ENCODE data around the gene EME2.

EME2 gene

GRCh38 chr16:1771864-1772361 lies 697 bp upstream of the EME2 start:
- peaks cover 7 to 38% of the 10 kb centered on the region in 2 donors for H3K36me3 ChIP-seq (ENCODE audit: control insufficient read depth in 1 of 2, insufficient read depth in 2 of 2, low read length in 2 of 2)
- no peak overlapping the region for H3K27ac ChIP-seq (ENCODE audit: low read depth, low read length)
- no peaks in the 10 kb centered on the region for H3K27me3 ChIP-seq (ENCODE audit: control insufficient read depth in 1 of 2, insufficient read depth in 2 of 2, low read length in 2 of 2)
- H3K4me3 ChIP-seq (ENCODE audit: low read depth in 1 of 2, low read length in 2 of 2), result peak overlapping the region; percentile 77 to 91
- H3K9me3 ChIP-seq (ENCODE audit: control insufficient read depth in 1 of 2, low read length in 2 of 2), result no peaks in the 10 kb centered on the region
- peak overlapping the region; percentile 50 to 75 for H3K9ac ChIP-seq (ENCODE audit: low read depth in 1 of 2, low read length in 2 of 2)
- H3K4me1 ChIP-seq (ENCODE audit: control insufficient read depth in 1 of 2, insufficient read depth in 2 of 2, low read length in 2 of 2), result peaks cover 12 to 31% of the 10 kb centered on the region in 2 donors

GRCh38 chr16:1772908-1773702 lies 495 bp downstream of the EME2 start, which contains the start of gene MRPS34:
Gene MRPS34, minus strand, starts transcription at chr16:1773134. Its CDS starts 15 bp downstream, at chr16:1773119.
- Histone ChIP-seq H3K27me3 (ENCODE audit: control insufficient read depth in 1 of 2, insufficient read depth in 2 of 2, low read length in 2 of 2) (no peaks in the 10 kb centered on the region), H3K36me3 (ENCODE audit: control insufficient read depth in 1 of 2, insufficient read depth in 2 of 2, low read length in 2 of 2) (peaks cover 7 to 38% of the 10 kb centered on the region in 2 donors), H3K4me1 (ENCODE audit: control insufficient read depth in 1 of 2, insufficient read depth in 2 of 2, low read length in 2 of 2) (peaks cover 12 to 31% of the 10 kb centered on the region in 2 donors), H3K4me3 (ENCODE audit: low read depth in 1 of 2, low read length in 2 of 2) (peak within 1 kb of the TSS; percentile 77 to 91), H3K9ac (ENCODE audit: low read depth in 1 of 2, low read length in 2 of 2) (peak within 1 kb of the TSS; percentile 50 to 75), H3K9me3 (ENCODE audit: control insufficient read depth in 1 of 2, low read length in 2 of 2) (no peaks in the 10 kb centered on the region), H3K27ac (ENCODE audit: low read depth, low read length) (peak within 1 kb of the TSS; percentile 80)

DNA sequence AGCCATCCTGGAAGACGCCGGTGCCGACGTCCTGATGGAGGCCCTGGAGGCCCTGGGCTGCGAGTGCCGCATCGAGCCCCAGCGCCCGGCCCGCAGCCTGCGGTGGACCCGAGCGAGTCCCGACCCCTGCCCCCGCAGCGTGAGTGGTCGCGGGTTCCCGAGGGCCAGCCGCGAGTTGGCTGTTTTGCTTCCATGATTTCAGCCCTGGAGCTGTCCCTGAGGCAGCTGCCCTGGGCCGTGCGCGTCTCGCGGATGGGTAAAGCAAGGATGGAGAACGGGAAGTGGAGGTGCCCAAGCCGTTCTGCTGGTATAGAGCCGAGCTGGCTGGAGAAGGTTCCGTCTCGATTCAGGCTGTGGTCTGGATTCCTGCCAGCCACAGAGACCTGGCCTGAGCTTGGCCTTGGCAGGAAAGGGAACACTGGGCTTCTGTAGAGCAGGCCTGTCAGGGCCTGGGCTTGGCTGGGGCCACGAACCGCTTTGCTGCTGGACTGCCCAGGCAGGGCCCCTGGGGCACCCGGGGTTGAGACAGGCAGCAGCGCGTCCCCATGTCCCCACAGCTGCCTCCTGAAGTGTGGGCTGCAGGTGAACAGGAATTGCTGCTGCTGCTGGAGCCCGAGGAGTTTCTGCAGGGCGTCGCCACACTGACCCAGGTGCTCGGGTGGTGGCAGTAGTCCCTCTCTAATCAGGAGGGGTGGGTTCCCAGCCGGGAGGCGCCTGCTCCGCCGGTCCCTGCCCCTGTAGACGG lies 1.3 kb downstream of the EME2 start:
- no peaks in the 10 kb centered on the region for H3K27me3 ChIP-seq (ENCODE audit: control insufficient read depth in 1 of 2, insufficient read depth in 2 of 2, low read length in 2 of 2)
- H3K27ac ChIP-seq (ENCODE audit: low read depth, low read length), result no peak overlapping the region
- H3K4me3 ChIP-seq (ENCODE audit: low read depth in 1 of 2, low read length in 2 of 2), result peak overlapping the region; percentile 77 to 91
- H3K9ac ChIP-seq (ENCODE audit: low read depth in 1 of 2, low read length in 2 of 2), result peak overlapping the region; percentile 50 to 75
- peaks cover 12 to 31% of the 10 kb centered on the region in 2 donors for H3K4me1 ChIP-seq (ENCODE audit: control insufficient read depth in 1 of 2, insufficient read depth in 2 of 2, low read length in 2 of 2)
- H3K36me3 ChIP-seq (ENCODE audit: control insufficient read depth in 1 of 2, insufficient read depth in 2 of 2, low read length in 2 of 2), result peaks cover 7 to 38% of the 10 kb centered on the region in 2 donors
- H3K9me3 ChIP-seq (ENCODE audit: control insufficient read depth in 1 of 2, low read length in 2 of 2), result no peaks in the 10 kb centered on the region

DNA sequence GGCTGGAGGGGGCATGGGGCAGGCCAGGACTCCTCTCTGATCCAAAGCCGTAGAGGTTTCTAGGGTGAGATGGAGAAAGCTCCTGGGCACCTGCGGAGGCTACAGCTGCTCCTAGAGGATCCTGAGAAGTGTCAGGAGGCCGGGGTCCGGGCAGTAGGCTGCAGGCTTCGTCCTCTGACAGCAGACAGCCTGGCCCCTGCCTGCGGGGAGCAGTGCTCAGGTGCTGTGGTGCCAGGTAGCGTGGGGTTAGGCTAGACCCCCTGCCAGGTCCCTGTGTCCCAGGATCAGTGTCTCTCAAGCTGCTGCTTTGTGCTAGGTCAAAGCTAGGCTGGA lies 1.8 kb downstream of the EME2 start:
- Histone ChIP-seq H3K27me3 (ENCODE audit: control insufficient read depth in 1 of 2, insufficient read depth in 2 of 2, low read length in 2 of 2) (no peaks in the 10 kb centered on the region), H3K27ac (ENCODE audit: low read depth, low read length) (no peak overlapping the region), H3K4me3 (ENCODE audit: low read depth in 1 of 2, low read length in 2 of 2) (peak overlapping the region; percentile 77 to 91), H3K4me1 (ENCODE audit: control insufficient read depth in 1 of 2, insufficient read depth in 2 of 2, low read length in 2 of 2) (peaks cover 12 to 31% of the 10 kb centered on the region in 2 donors), H3K36me3 (ENCODE audit: control insufficient read depth in 1 of 2, insufficient read depth in 2 of 2, low read length in 2 of 2) (peaks cover 7 to 38% of the 10 kb centered on the region in 2 donors), H3K9ac (ENCODE audit: low read depth in 1 of 2, low read length in 2 of 2) (peak overlapping the region; percentile 50 to 75), H3K9me3 (ENCODE audit: control insufficient read depth in 1 of 2, low read length in 2 of 2) (no peaks in the 10 kb centered on the region)

DNA sequence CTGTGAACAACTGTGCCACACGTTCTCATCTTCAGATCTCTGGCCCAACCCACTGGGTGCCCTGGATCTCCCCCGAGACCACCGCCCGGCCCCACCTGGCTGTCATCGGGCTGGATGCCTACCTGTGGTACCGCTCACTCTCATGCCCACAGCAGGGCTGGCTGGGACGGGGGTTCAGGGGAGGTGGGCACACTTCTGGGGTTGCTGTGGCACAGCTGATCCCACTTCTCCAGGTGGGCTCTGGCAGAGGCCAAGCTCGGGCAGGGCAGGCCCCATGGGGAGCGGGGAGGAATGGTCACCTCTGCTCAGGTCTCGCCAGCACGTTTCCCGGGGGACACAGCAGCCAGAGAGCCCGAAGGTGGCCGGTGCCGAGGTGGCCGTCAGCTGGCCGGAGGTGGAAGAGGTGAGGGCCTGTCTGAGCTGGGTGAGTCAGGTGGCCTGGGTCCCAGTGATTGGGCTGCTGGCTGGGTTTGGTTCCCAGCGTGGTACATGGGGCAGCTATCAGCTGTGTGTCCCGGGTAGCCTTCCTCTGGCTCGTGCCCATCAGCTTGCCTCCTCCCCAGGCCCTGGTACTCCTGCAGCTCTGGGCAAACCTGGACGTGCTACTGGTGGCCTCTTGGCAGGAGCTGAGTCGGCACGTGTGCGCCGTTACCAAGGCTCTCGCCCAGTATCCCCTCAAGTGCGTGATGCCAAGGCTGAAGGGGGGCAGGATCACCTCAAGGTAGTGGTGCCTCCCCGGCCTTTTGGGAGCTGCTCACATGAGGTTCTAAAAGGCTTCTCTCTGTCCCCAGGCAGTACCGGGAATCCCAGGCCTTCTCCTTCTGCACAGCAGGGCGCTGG lies 2.6 kb downstream of the EME2 start:
- no peak overlapping the region for H3K27ac ChIP-seq (ENCODE audit: low read depth, low read length)
- H3K4me3 ChIP-seq (ENCODE audit: low read depth in 1 of 2, low read length in 2 of 2), result no peak overlapping the region
- no peak overlapping the region for H3K9ac ChIP-seq (ENCODE audit: low read depth in 1 of 2, low read length in 2 of 2)
- peaks cover 12 to 27% of the 10 kb centered on the region in 2 donors for H3K4me1 ChIP-seq (ENCODE audit: control insufficient read depth in 1 of 2, insufficient read depth in 2 of 2, low read length in 2 of 2)
- H3K36me3 ChIP-seq (ENCODE audit: control insufficient read depth in 1 of 2, insufficient read depth in 2 of 2, low read length in 2 of 2), result peaks cover 7 to 44% of the 10 kb centered on the region in 2 donors
- no peaks in the 10 kb centered on the region for H3K27me3 ChIP-seq (ENCODE audit: control insufficient read depth in 1 of 2, insufficient read depth in 2 of 2, low read length in 2 of 2)
- no peaks in the 10 kb centered on the region for H3K9me3 ChIP-seq (ENCODE audit: control insufficient read depth in 1 of 2, low read length in 2 of 2)

DNA sequence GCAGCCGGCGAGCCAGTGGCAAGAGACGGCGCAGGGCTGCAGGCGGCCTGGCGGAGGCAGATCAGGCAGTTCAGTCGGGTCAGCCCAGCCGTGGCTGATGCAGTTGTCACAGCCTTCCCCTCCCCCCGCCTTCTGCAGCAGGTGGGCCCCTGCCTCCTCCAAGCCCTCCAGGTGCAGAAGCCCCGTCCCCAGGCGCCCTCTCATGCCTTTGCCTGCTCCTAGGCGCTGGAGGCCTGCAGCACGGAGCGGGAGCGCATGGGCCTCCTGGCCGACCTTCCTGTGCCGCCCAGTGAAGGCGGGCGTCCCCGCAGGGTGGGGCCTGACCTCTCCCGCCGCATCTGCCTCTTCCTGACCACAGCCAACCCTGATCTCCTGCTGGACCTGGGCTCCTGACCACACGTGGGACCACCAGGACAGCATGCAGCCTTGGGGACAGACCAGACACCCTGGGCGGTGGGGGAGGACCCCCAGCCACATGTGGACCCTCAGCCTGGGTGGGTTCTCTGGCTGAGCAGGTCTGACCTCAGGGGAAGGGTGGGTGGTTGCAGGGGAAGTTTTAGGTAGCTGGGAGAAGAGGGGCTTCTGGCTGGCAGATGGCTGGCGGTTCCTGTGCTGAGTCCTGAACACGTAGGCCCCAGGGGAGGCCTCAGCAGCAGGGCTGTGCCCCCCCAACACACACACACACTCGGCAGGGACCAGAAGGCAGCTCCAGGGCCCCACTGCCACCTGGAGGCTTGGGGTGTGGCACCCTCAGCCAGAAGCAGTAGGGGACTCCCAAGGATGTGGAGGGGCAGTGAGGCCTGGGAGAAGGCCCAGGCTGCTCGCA lies 3.4 kb downstream of the EME2 start:
- H3K27me3 ChIP-seq (ENCODE audit: control insufficient read depth in 1 of 2, insufficient read depth in 2 of 2, low read length in 2 of 2), result no peaks in the 10 kb centered on the region
- no peak overlapping the region for H3K9ac ChIP-seq (ENCODE audit: low read depth in 1 of 2, low read length in 2 of 2)
- peaks cover 15 to 28% of the 10 kb centered on the region in 2 donors for H3K4me1 ChIP-seq (ENCODE audit: control insufficient read depth in 1 of 2, insufficient read depth in 2 of 2, low read length in 2 of 2)
- no peak overlapping the region for H3K4me3 ChIP-seq (ENCODE audit: low read depth in 1 of 2, low read length in 2 of 2)
- no peaks in the 10 kb centered on the region for H3K9me3 ChIP-seq (ENCODE audit: control insufficient read depth in 1 of 2, low read length in 2 of 2)
- peaks cover 7 to 50% of the 10 kb centered on the region in 2 donors for H3K36me3 ChIP-seq (ENCODE audit: control insufficient read depth in 1 of 2, insufficient read depth in 2 of 2, low read length in 2 of 2)
- H3K27ac ChIP-seq (ENCODE audit: low read depth, low read length), result no peak overlapping the region

DNA sequence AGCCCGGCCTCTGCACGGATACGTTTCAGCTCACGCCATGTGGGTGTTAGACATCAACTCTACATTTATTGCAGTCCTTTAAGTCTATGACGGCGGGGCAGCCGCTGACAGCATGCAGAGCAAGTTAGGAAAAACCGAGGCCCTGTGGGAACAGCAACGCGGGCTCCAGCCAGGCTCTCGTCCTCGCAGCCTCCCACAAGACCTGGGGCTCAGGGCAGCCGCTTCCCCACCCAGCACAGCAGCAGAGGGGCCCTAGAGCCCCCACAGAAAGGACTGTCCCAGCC lies 4.0 kb downstream of the EME2 start:
- Histone ChIP-seq H3K9me3 (ENCODE audit: control insufficient read depth in 1 of 2, low read length in 2 of 2) (no peaks in the 10 kb centered on the region), H3K36me3 (ENCODE audit: control insufficient read depth in 1 of 2, insufficient read depth in 2 of 2, low read length in 2 of 2) (peaks cover 7 to 51% of the 10 kb centered on the region in 2 donors), H3K27me3 (ENCODE audit: control insufficient read depth in 1 of 2, insufficient read depth in 2 of 2, low read length in 2 of 2) (no peaks in the 10 kb centered on the region), H3K9ac (ENCODE audit: low read depth in 1 of 2, low read length in 2 of 2) (no peak overlapping the region), H3K27ac (ENCODE audit: low read depth, low read length) (no peak overlapping the region), H3K4me1 (ENCODE audit: control insufficient read depth in 1 of 2, insufficient read depth in 2 of 2, low read length in 2 of 2) (peaks cover 20 to 33% of the 10 kb centered on the region in 2 donors), H3K4me3 (ENCODE audit: low read depth in 1 of 2, low read length in 2 of 2) (no peak overlapping the region)

GRCh38 chr16:1776991-1777374 lies 4.4 kb downstream of the EME2 start:
- peaks cover 7 to 51% of the 10 kb centered on the region in 2 donors for H3K36me3 ChIP-seq (ENCODE audit: control insufficient read depth in 1 of 2, insufficient read depth in 2 of 2, low read length in 2 of 2)

DNA sequence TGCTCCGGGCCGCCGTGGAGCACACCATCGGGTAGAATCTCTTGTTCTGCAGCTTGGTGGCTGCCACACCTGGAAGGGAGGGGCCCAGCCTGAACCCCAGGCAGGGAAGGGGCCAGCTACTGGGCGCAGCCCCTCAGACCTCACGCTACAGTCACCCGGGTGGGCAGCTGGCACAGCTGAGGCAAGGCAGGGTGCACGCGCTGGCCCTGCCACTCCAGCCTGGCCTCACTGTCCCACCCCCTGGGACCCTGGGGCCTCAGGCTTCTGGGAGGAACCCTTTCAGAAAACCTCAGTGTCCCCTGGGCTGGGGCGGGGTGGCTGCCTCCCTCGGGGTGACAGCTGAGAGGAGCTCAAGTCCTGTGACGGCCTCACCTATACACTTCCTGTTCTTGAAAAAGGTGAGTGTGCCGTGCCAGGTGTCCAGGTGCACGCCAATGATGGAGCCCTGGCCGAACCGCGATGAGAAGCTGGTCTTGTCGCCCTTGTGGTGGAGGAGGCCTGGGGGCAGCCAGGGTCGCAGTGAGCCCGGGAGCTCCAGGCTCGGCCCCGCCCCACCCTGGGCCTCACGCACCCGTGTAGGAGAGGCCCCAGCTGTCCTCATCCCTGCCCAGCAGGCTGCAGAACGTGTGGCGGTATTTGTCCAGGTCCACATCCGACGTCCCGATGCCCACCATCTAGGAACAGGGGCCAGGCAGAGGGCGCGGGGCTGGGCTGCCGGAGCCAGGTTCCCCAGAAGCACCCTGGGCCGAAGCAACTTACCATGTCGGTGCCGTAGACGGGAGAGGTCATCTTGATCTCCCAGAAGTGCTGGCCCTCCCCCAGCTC lies 5.0 kb downstream of the EME2 start:
- Histone ChIP-seq H3K27ac (ENCODE audit: low read depth, low read length) (no peak overlapping the region), H3K4me1 (ENCODE audit: control insufficient read depth in 1 of 2, insufficient read depth in 2 of 2, low read length in 2 of 2) (peaks cover 20 to 27% of the 10 kb centered on the region in 2 donors), H3K36me3 (ENCODE audit: control insufficient read depth in 1 of 2, insufficient read depth in 2 of 2, low read length in 2 of 2) (peaks cover 7 to 51% of the 10 kb centered on the region in 2 donors)

More at GRCh38 chr16:1776991-1777374, 4.4 kb downstream of the EME2 start:
- Histone ChIP-seq H3K9ac (ENCODE audit: low read depth in 1 of 2, low read length in 2 of 2) (no peak overlapping the region), H3K27ac (ENCODE audit: low read depth, low read length) (no peak overlapping the region), H3K27me3 (ENCODE audit: control insufficient read depth in 1 of 2, insufficient read depth in 2 of 2, low read length in 2 of 2) (no peaks in the 10 kb centered on the region), H3K4me3 (ENCODE audit: low read depth in 1 of 2, low read length in 2 of 2) (no peak overlapping the region), H3K9me3 (ENCODE audit: control insufficient read depth in 1 of 2, low read length in 2 of 2) (no peaks in the 10 kb centered on the region), H3K4me1 (ENCODE audit: control insufficient read depth in 1 of 2, insufficient read depth in 2 of 2, low read length in 2 of 2) (peaks cover 20 to 33% of the 10 kb centered on the region in 2 donors)

More for the DNA sequence above, 5.0 kb downstream of the EME2 start:
- Histone ChIP-seq H3K4me3 (ENCODE audit: low read depth in 1 of 2, low read length in 2 of 2) (no peak overlapping the region), H3K27me3 (ENCODE audit: control insufficient read depth in 1 of 2, insufficient read depth in 2 of 2, low read length in 2 of 2) (no peaks in the 10 kb centered on the region), H3K9ac (ENCODE audit: low read depth in 1 of 2, low read length in 2 of 2) (no peak overlapping the region), H3K9me3 (ENCODE audit: control insufficient read depth in 1 of 2, low read length in 2 of 2) (no peaks in the 10 kb centered on the region)
